Uterus (tissue), 4 donors: ENCODE measurements around the gene NSD2. TPM values are rescaled to one million over a fixed set of nuclear protein-coding genes. Genes with fewer than 3 reads are reported as not detected.

ENCODE experiments used
- DNase-seq, 2 donors: peaks; one replicate each; pipeline ENCODE4 v3.0.0-alpha.2; 2019 to 2020
- H3K27ac ChIP-seq, 2 donors: fragments of 200-600 bp; sonication (generic); 1 replicate in 1 of 2; 2 replicates in 1 of 2; pipeline ENCODE4 v1.5.1; 2016 to 2018
- H3K27me3 ChIP-seq, 2 donors: fragments of 200-600 bp; sonication (generic); one replicate each; pipeline ENCODE4 v1.5.1; 2018 to 2019; ENCODE audit warnings: control low read depth in 1 of 2
- H3K36me3 ChIP-seq, 2 donors: fragments of 200-600 bp; sonication (generic); one replicate each; pipeline ENCODE4 v1.5.1; 2019; ENCODE audit warnings: control low read depth in 1 of 2
- H3K4me1 ChIP-seq, 2 donors: fragments of 200-600 bp; sonication (generic); one replicate each; pipeline ENCODE4 v1.5.1; 2018 to 2019; ENCODE audit warnings: control low read depth in 1 of 2
- H3K4me3 ChIP-seq, 2 donors: fragments of 200-600 bp; sonication (generic); 1 replicate in 1 of 2; 2 replicates in 1 of 2; pipeline ENCODE4 v1.5.1; 2018 to 2019; ENCODE audit warnings: mild to moderate bottlenecking in 1 of 2
- H3K9me3 ChIP-seq, 2 donors: fragments of 200-600 bp; sonication (generic); one replicate each; pipeline ENCODE4 v1.5.1; 2019; ENCODE audit warnings: control low read depth in 1 of 2
- POLR2A ChIP-seq, 2 donors: fragments of 450-650 bp; IDR thresholded peaks; one replicate each; pipeline ENCODE4 v1.6.1; 2016; ENCODE audit warnings: antibody characterized with exemption in 2 of 2, mild to moderate bottlenecking in 1 of 2, moderate library complexity in 1 of 2
- intact Hi-C: fragments of 100-400 bp; cut with DNase I; formaldehyde crosslinking; loops from one replicate; pipeline ENCODE4 v1.15.1; 2023; ENCODE audit warnings: low total_unique reads
- total RNA-seq, 4 donors: library from RNA; depleted of rRNA in 3 of 4; stranded (reverse); fragments of >200 nt in 3 of 4; gene quantifications; one replicate each; pipeline versions ENCODE4 v1.1.0 to v1.2.4, GENCODE V29; 2014 to 2023
- TF ChIP-seq, protein P1 (sequence below), 4 experiments: fragments of 200-600 bp in 2 of 4; fragments of 450-650 bp in 2 of 4; sonication (generic) in 2 of 4; IDR thresholded peaks; one replicate each; pipeline ENCODE4 v1.5.1; 2016 to 2019; ENCODE audit warnings: antibody characterized with exemption in 4 of 4, mild to moderate bottlenecking in 2 of 4, moderate library complexity in 1 of 4
- donor health status: DM: yes; HTN: yes; CAD: no.

The NSD2 gene
- total RNA-seq, 4 donors from 2014 or later = 10.3 to 75.3 (median 49.0) TPM

DNA sequence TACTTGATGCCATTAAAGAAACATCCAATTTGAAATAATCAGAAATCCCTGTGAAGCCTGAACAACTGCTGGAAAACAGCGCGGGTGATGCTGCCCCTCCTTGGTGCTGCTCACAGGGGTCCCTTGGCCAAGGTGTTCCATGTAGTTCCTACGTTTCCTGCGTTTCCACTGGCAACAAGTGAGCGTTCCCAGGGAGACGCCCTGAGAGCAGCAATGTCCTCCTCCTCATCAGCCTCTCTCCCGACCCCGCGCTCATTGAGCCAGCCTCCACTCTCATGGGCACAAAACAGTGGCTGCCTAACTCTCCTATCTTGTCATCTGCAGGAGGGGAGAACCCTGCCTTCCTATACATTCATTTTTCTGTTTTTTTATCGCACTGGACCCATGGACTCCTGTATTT lies 34.1 kb upstream of the NSD2 start:
- DNase-seq = no peak
- Histone ChIP-seq H3K36me3 (no peaks in the 10 kb centered on the region), H3K9me3 (no peaks in the 10 kb centered on the region), H3K27ac (no peak overlapping the region), H3K27me3 (no peaks in the 10 kb centered on the region), H3K4me3 (no peak overlapping the region), H3K4me1 (no peaks in the 10 kb centered on the region)
- intact Hi-C loops = no loop called here
- TF ChIP-seq, protein P1, sequence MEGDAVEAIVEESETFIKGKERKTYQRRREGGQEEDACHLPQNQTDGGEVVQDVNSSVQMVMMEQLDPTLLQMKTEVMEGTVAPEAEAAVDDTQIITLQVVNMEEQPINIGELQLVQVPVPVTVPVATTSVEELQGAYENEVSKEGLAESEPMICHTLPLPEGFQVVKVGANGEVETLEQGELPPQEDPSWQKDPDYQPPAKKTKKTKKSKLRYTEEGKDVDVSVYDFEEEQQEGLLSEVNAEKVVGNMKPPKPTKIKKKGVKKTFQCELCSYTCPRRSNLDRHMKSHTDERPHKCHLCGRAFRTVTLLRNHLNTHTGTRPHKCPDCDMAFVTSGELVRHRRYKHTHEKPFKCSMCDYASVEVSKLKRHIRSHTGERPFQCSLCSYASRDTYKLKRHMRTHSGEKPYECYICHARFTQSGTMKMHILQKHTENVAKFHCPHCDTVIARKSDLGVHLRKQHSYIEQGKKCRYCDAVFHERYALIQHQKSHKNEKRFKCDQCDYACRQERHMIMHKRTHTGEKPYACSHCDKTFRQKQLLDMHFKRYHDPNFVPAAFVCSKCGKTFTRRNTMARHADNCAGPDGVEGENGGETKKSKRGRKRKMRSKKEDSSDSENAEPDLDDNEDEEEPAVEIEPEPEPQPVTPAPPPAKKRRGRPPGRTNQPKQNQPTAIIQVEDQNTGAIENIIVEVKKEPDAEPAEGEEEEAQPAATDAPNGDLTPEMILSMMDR (IDR thresholded peaks at IDR 0.05) = no peak
- TF ChIP-seq POLR2A (IDR thresholded peaks at IDR 0.05) = no peak

DNA sequence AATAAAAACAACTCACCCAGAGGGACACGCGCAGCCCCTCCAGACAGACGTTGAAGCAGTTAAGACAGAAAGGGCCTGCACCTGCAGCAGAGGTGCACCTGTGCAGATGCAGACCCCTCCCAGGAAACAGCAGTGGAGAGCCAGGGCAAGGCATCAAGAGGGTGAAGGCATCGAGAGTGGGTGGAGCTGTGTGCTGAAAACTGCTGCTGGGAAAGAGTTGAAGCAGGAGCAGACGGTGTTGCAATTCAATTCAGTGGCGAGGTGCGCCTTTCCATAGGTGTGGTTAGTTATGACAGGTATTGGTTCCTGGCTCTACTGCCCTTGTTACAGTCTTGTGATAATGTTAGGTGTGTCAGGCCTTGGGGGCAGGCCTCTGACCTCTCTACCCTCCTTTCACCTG lies 31.9 kb upstream of the NSD2 start:
- no peaks in the 10 kb centered on the region for H3K4me1 ChIP-seq
- no peak overlapping the region for H3K4me3 ChIP-seq
- TF ChIP-seq, protein P1 (IDR thresholded peaks at IDR 0.05) = no peak
- no peak for TF ChIP-seq POLR2A (IDR thresholded peaks at IDR 0.05)
- H3K27me3 ChIP-seq = no peaks in the 10 kb centered on the region
- H3K9me3 ChIP-seq = no peaks in the 10 kb centered on the region
- H3K36me3 ChIP-seq = no peaks in the 10 kb centered on the region
- no peak for DNase-seq
- H3K27ac ChIP-seq = no peak overlapping the region
- intact Hi-C loops = no loop called here

DNA sequence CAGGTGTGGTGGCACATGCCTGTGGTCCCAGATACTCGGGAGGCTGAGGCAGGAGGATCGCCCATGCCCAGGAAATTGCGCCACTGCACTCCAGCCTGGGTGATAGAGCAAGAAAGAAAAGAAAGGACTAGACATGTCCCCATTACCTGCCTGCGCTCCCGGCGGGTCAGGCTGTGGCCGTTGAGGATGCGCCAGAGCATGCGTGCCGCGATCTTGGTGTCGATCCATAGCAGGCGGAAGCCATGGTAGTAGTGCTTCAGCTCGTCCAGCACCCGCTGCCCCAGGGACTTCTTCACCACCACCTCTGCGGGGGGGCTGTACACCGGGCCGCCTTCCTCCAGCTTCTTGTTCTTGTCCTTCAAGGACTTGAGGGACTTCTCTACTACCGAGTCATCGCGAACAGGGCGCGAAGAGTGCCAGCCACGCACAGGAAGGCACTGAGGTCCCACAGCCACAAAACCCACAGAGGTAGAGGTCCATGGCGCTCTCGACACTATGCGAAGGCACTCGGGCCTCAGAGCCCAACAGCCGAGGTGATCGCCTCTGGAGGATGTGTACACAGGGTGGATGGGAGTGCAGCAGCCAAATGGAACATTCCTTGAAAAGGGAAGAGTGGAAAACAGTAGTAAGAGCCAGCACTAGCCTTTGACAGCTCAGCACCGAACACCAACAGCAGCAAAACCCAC lies 29.8 kb upstream of the NSD2 start:
- Histone ChIP-seq H3K4me3 (no peak overlapping the region), H3K36me3 (no peaks in the 10 kb centered on the region), H3K27me3 (no peaks in the 10 kb centered on the region), H3K9me3 (no peaks in the 10 kb centered on the region), H3K4me1 (no peaks in the 10 kb centered on the region), H3K27ac (no peak overlapping the region)
- intact Hi-C loops = no loop called here
- no peak for DNase-seq
- TF ChIP-seq, protein P1 (IDR thresholded peaks at IDR 0.05) = no peak
- no peak for TF ChIP-seq POLR2A (IDR thresholded peaks at IDR 0.05)

DNA sequence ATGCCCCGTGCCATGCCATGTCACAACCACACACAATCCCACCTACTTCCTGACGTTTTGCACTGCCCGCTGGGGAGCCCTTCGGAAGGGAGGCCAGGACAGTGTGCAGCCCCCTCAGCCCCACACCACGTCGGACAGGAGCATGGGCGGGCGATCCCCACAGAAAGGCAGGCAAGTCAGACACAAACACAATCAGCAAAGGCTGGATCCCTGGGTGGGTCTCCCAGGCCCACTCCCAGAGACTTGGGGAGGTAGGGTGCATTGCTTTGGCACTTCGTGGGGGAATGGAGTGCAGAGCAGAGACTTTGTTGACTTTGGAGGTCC lies 29.3 kb upstream of the NSD2 start:
- intact Hi-C loops = no loop called here
- no peaks in the 10 kb centered on the region for H3K27me3 ChIP-seq
- TF ChIP-seq, protein P1 (IDR thresholded peaks at IDR 0.05) = no peak
- TF ChIP-seq POLR2A (IDR thresholded peaks at IDR 0.05) = no peak
- H3K27ac ChIP-seq = no peak overlapping the region
- no peaks in the 10 kb centered on the region for H3K4me1 ChIP-seq
- no peaks in the 10 kb centered on the region for H3K9me3 ChIP-seq
- no peak for DNase-seq
- no peaks in the 10 kb centered on the region for H3K36me3 ChIP-seq
- no peak overlapping the region for H3K4me3 ChIP-seq

DNA sequence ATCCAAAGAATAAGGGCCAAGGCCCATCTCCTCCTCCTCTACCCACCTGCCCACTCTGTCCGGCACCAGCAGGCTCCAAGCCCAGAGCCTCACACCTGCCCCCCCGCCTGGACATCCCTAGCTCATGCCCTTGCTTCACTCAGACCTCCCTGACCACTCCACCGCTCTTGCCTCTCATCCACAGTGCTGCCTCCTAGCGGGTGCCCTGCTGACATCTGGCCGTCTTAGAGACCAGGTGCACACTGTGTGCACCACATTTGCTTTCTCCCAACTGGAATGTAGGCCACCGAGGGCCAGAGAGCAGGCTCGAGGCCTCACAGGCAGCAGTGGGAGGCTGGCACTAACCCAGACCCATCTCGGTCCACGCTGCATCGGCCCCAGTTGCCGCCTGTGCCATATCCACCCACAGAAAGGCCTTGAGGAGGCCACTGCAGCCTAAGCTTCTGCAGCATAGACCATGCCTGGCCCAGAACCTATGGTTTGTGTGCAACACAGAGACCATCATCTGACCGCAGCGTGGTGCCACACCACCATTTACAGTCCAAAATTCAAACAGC lies 28.8 kb upstream of the NSD2 start:
- no peak for DNase-seq
- TF ChIP-seq POLR2A (IDR thresholded peaks at IDR 0.05) = no peak
- TF ChIP-seq, protein P1 (IDR thresholded peaks at IDR 0.05) = no peak
- H3K27ac ChIP-seq = no peak overlapping the region
- H3K27me3 ChIP-seq = no peaks in the 10 kb centered on the region
- H3K9me3 ChIP-seq = no peaks in the 10 kb centered on the region
- H3K4me1 ChIP-seq = no peaks in the 10 kb centered on the region
- no peak overlapping the region for H3K4me3 ChIP-seq
- intact Hi-C loops = no loop called here
- H3K36me3 ChIP-seq = no peaks in the 10 kb centered on the region
